SW480 (cell line): ENCODE data around the gene NRP2.

Experiments used
- DNase-seq: peaks from one replicate; pipeline ENCODE4 v3.0.0-alpha.2; 2016; ENCODE audit warnings: low spot score

Gene NRP2

DNA sequence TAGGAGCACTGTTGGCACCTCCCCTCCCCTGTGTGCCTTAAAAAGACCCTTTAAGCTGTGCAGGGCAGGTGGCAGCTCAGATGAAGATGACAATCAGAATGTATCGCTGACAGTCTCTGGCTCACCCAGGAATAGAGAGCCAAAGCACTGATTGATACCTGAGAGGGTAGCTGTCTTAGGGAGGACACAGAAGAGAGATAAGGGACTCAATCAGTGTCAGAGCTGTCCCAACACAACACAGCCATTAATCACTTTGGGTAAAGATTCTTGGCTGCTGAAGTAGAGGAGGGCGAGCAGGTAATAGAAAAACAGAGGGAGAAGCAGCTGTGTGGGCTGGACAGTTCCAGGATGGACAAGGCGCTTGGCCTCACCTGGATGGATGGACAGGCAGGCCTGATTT is 124.9 kb downstream of the NRP2 start:
- DNase-seq = no peak

DNA sequence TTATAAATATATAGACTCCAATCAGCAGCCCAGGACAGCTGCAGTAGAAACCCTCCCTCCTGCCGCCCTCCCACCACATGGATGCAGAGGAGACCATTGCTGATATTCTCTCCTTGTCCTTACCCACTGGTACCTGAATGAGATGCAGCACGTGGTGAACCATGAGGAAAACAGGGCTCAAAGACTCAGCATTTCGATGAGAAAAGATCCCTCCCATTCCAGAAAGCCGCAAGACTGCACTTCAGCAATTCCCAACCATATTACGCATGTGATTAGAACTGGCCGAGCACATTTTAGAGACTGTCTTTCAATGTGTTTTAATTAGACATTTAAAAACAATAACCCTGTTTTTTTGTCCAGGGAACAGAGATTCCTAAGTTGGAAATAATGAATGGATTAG is 125.5 kb downstream of the NRP2 start:
- no peak for DNase-seq

DNA sequence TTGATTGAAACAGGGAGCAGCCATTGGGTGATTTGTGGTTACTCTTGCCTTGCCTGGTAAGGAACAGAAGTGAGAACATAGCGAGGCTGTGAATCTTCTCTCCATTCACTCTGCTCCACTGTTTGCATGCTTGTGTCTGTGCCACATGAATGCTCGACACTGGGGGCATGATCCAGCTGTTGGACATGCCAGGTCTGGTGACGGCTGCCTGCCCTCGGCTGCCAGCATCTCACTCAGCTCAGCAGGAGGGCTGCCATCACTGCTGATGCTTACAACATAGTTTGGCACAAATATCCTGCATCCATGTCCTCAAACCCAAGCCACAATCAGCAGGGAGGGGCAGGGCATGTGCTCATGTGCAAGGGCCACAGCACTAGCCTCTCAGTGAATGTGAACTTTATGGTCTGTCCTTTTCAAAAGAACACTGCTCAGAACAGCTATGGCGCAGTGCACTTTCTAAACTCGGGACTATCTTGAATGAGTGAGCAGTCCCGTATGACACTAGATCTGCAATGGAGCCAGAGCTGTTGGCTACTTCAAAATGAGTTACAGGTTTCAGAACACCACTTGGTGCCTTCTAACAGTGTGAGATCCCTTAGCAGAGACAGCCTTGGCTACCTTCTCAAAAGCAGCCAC is 126.3 kb downstream of the NRP2 start:
- DNase-seq = no peak

DNA sequence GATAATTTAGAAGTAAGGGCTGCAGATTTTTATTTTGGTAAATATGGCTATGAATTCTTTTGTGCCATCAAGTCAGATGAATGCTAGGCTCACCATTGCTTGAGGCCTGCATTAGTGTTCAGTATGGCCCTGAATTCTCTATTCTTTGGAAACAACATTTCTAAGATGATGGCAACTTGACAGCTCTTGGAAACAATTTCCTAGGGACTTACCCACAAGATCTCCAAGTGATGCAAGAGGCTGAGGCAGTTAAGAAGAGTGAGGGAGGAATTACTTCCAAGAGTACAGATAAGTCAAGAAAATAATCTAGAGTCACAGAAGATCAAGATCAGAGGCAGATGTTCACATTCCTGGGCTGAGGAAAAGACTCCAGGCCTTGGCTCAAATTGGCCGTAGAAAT is 129.1 kb downstream of the NRP2 start:
- no peak for DNase-seq

DNA sequence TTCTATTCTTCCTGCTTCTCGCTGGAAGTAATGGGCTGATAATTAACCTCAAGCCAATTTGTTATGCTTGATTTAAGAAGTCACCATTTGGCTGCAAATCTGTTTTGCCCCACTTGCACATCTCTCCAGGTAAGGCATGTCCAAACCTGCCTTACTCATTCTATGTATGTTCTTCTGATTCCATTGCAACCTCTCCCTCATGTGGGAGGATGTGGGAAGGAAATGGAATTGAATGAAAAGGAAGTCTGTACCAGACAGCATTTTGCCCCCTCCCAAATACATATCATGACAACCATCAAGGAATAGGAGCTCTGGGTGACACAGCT is 131.7 kb downstream of the NRP2 start:
- no peak for DNase-seq

DNA sequence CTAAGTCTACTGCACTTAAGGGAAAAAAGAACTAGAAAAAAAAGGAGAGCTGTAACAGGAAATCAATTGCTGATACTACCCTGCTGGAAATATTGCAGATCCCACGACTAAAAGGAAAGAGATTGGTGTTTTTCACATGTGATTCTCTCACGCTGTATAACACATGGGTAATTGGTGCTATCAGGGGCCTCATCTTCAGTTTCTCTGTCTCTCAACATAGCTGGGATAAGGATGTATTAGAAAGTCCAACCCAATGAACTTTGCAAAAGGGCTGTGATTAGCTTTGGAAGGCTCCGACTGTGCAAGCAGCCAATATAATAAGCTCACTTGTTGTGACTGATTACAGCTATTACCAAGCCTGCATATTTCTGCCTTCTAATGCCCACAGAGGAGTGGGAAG is 133.4 kb downstream of the NRP2 start:
- no peak for DNase-seq

DNA sequence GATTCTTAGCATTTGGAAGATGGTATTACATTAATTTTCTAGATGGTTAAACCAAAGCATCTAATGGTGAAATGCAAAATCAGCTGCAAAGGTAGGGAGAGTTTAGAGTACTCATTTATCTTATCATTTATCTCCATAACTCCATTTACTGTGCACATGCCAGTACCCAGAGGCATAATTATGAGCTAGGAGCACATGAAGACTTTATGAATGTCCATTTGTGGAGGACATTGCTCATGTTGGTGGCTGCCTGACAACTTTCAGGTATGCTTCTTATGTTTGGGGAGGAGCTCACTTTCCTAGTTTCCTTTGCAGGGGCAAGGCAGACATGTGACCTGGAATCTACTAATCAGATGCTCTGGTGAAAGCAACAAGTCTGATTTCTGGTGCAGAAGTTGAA is 134.0 kb downstream of the NRP2 start:
- DNase-seq = no peak

DNA sequence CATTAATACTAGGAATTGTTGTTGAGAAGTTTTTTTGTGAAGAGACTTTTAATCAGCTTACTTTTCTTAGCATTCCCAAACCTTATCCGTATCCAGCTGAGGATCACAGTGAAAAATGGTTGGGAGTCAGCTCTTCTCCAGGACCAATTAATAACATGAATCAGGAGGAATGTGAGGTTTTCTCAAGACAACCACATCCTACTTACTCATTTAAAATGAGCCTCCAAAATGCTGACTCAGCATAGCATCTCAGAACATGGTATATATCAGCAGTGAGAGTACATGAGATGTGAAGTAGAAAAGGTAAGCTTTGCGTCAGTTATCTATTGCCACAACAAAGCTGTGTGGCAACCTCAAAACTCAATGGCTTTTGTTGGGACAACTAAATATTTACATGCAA is 140.3 kb downstream of the NRP2 start:
- DNase-seq = no peak

DNA sequence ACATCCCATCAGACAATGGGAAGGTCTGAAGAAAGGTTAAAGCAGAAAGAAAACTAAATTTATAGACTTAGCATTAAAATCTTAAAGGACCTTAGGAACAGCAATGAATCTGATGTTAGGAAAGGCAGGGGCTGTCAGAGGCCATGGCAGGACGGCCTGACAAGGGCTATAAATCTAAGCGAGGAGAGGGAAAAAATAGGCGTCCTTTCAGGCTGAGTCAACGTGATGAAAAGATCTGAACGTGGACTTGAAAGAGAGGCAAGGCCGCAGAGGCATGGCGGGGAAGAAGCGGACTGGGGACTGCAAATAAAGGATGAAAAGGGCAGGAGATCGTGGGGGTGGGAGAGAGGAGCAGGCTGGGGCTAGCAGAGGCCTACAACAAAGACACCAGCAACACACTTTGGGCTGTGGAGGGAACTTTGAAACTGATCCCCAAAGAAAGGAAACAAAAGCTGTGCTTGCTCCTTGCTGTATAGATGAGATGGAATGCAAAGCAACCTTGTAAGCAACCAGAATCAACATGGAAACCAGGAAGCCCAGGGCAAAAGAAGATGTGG is 145.6 kb downstream of the NRP2 start:
- DNase-seq = no peak

DNA sequence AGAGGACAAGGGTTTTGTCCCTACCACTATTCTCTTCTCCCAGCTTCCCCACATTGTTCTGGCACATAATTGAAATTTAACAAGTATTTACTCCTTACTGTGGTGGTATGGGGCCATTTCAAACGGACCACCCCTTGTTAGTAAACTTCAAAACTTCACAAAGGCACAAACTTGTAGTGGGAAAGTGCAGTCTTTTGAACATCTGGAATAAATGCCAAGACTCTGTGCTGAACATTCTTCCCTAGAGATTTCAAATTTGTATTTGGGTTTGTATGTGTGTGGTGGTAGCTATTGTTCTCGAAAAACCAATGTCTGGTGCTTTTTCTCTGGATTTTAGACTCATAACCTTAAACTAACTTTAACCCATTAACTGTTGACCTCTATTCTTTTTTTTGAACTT is 151.6 kb downstream of the NRP2 start:
- no peak for DNase-seq

DNA sequence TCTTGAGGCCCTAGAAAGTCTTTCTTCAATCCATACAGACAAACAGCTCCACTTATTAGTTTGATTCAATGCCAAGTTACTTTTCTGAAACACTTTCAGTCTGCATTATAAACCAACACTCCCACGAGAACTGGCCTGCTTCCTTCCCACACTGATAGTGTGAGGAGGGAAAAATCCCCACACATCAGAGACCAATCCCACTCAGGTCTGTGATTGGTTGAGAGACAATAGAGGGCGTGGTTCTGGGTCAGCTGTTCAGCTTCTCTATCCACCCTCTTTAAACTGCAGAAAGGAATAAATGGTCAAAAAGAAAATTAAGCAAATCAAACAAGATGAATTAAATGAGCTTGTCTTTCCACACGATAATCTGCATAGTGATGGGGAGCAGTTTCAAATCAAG is 152.5 kb downstream of the NRP2 start:
- no peak for DNase-seq

DNA sequence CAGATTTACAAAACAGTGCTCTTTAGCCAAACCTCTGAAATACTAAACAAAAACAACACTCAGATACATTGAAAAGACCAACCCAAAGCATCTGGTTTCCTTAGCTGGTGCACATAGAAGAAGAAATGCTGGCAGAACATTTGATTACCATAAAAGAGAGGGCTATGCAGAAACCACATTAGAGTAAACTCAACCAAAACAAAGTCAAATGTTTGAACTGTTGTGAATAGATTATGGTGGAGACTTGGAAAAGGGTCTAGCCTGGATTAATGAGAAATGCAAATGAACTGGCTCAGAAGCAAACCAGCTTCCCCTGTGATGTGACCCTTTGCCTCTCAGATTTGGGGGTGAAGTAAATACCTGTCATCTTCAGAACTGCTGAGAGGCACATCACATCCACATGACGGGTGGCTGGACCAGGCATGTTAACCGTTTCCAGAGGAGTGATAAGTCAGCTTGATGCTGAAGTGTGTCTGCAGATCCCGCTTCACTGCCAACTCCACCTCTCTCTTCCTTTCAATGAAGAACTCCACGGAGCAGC is 153.0 kb downstream of the NRP2 start:
- no peak for DNase-seq

DNA sequence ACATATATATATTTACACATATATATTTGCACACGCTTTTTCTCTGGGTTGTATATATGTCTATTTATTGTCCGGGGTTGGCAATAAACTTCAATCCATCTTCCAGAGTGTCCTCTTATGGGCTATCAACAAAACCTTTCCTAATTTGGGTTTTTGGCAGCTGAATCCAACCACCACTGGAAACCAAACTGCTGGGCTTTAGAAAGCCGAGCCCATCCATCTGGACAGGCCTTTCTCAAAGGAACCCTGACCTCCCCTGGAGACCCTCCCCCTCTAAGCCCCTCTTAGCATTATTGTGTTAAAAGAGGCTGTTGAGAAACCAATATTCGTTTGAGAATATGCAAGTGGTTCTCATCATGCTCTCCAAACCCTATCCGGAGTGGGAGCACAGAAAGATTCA is 153.6 kb downstream of the NRP2 start:
- no peak for DNase-seq

DNA sequence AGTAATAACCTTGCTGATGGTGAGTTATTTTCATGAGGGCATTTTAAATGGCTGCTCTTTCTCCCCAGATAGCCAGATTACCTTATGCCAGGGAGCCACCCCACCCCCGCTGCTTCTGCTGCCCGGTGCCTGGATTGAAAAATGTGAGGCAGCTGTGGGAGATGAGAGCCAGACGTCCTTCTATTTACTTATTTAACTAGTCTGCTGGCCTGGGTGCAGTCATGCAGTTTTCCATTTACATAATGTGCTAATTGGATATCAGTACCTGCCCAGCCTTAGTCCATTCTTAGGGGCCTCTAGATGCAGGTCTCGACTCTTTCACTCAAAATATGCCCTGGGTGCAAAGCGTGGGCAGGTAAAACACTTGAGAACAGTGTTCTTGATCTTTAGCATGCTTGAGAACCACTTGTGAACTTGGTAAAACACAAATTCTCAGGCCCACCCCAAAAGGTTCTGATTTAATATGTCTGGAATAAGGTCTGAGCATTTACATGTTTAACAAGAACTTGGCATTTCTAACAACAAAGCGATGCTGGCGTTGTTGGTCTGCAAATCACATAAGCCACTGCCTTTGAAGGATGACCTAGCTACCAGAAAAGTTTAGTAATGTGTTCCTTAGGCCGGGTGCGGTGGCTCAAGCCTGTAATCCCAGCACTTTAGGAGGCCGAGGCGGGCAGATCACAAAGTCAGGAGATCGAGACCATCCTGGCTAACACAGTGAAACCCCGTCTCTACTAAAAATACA is 154.3 kb downstream of the NRP2 start:
- no peak for DNase-seq

DNA sequence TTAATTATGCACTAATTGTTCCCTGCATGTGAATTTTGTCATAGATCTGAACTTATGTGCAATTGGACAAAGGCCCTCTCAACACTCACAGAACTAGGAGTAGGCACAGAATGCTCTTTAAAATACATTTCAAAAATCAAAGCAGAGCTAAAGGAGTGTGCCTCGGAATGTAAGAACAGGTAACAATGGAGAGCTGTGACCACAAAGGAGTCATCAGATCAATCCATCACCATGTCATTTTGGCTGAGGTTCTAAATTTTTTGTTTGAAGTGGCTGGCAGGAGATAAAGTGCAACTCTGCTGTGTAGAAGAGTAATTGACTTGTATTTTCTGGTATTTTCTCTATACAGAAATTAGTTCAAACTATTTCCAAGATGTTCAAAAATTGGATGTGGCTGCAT is 155.4 kb downstream of the NRP2 start:
- DNase-seq = peak; percentile 64

DNA sequence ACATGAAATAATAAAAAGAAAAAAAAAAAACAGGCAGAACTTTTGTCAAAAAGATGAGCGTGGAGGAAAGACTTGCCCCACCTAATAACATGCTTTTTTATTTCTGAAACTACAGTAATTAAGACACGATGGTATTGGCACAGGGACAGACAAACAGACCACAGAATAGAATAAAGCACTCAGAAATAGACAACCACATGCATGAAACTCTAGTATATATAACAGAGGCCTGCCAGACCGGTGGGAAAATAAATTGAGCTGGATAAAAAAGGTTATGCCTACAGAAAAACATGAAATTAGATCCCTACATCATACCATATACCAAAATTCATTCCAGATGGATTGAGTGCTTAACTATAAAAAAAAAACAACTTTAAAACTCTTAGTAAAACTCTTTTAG is 163.1 kb downstream of the NRP2 start:
- DNase-seq = no peak
